GM12873 (cell line): Measurements from ENCODE around the gene SPTLC2.

Source experiments
- TF ChIP-seq, protein P1 (sequence below): IDR thresholded peaks from 2 replicates; pipeline ENCODE4 v1.5.1; 2012; ENCODE audit warnings: low read depth, mild to moderate bottlenecking, moderate library complexity, low read length, control low read depth; ENCODE audit not compliant: insufficient read depth; ENCODE audit errors: missing control alignments

SPTLC2 gene

DNA sequence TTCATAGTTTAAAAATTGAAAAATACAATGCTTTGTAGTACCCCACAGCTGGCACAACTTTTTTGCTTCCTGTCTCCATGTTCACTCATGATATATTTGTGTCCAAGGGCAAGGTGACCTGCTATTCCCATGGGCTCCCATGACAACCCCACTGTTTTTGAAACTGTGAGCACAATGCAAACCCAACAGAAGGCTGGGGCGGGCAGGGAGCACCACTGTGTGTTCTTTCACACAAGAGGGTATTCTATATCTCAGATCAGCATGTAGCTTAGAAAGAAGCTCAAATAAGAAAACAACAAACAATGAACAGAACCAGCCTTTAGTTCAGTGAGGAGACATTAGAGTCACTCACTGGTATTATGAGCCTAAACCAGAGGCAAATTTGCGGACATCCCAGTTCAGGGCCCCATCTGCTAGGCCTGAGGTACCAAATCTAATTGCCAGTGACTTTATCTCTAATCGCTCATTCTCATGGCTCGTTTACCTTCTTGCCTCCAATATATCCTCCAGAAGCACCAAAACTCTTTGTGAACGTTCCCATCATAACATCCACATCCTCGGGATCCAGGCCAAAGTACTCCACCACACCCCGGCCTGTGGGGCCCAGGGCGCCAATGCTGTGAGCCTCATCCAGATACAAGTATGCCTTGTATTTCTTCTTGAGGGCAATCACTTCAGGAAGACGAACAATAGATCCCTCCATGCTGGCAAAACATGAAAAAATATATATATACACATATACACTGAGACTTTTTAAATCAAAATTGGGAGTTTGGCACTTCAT is 61.4 kb downstream of the SPTLC2 start:
- TF ChIP-seq, protein P1, sequence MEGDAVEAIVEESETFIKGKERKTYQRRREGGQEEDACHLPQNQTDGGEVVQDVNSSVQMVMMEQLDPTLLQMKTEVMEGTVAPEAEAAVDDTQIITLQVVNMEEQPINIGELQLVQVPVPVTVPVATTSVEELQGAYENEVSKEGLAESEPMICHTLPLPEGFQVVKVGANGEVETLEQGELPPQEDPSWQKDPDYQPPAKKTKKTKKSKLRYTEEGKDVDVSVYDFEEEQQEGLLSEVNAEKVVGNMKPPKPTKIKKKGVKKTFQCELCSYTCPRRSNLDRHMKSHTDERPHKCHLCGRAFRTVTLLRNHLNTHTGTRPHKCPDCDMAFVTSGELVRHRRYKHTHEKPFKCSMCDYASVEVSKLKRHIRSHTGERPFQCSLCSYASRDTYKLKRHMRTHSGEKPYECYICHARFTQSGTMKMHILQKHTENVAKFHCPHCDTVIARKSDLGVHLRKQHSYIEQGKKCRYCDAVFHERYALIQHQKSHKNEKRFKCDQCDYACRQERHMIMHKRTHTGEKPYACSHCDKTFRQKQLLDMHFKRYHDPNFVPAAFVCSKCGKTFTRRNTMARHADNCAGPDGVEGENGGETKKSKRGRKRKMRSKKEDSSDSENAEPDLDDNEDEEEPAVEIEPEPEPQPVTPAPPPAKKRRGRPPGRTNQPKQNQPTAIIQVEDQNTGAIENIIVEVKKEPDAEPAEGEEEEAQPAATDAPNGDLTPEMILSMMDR, result no peak

DNA sequence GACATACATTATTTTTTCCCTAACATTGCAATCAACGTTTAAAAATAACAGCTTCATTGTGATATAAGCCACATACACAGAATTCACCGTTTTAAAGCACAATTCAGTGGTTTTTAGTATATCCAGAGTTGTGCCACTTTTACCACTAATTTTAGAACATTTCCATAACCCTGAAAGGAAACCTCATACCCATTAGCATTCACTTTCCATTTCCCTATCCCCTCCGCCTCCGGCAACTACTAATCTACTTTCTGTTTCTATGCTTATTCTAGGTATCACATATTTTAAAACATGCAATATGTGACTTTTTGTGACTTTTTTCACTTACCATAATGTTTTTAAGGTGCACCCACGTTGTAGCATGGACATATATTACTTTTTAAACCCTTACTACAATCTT is 62.2 kb downstream of the SPTLC2 start:
- TF ChIP-seq, protein P1, result no peak

DNA sequence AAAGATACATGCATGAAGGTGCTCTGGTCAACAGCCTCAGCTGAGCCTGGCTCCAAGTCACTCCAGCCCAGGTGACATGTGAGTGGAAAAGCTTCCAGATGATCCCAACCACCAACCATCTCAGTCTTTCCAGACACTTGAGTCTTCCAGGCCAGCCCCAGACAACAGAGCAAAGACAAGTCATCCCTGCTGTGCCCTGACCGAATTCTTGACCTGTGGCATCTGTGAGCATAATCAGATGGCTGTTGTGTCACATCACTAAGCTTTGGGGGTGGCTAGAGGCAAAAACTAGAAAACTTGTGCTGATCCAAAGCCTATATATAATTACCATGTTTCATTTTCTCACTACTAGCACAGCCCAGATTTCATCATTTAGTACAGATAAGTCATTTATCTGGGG is 67.0 kb downstream of the SPTLC2 start:
- TF ChIP-seq, protein P1, result no peak

DNA sequence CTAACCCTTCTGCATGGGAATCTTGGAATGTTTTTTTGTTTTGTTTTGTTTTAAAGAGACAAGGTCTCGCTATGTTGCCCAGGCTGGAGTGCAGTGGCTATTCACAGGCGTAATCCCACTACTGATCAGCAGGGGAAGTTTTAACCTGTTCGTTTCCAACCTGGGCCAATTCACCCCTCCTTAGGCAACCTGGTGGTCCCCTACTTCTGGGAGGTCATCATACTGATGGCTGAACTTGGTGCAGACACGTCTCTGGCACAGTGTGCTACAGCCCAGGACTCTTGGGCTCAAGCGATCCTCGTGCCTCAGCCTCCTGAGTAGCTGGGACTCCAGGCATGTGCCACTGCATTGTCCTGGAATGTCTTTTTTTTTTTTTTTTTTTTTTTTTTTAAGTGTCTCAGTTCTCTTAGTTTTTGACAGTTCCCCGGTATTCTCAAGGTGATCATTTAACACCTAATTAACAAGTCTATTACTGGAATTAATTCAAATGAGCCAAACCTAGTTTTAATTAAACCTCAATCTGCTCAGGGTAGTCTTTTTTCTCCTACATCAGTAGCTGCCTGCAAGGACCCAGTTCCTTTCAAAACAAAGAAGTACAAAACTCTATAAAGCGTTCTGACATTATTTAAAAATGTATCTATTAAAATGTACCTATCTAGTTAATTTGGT is 68.8 kb downstream of the SPTLC2 start:
- TF ChIP-seq, protein P1, result peak; percentile 36

DNA sequence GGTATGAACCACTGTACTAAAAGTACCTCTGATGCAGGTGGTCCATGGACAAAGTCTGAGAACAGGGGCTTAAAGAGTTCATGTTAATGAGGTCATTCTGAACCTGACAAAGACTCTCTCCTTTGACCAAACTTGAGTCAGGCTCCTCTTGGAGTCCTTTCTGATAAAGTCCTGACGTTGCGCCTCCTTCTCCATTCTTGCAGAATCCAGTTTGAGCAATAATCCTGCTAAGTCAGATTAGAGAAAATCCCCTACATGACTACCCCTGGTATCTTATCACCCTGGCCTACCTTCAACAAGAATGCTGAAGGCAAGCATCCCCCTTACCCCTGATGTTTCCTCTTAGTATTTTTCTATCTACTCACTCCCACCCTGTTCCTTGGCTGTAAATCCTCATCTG is 71.9 kb downstream of the SPTLC2 start:
- TF ChIP-seq, protein P1, result no peak

DNA sequence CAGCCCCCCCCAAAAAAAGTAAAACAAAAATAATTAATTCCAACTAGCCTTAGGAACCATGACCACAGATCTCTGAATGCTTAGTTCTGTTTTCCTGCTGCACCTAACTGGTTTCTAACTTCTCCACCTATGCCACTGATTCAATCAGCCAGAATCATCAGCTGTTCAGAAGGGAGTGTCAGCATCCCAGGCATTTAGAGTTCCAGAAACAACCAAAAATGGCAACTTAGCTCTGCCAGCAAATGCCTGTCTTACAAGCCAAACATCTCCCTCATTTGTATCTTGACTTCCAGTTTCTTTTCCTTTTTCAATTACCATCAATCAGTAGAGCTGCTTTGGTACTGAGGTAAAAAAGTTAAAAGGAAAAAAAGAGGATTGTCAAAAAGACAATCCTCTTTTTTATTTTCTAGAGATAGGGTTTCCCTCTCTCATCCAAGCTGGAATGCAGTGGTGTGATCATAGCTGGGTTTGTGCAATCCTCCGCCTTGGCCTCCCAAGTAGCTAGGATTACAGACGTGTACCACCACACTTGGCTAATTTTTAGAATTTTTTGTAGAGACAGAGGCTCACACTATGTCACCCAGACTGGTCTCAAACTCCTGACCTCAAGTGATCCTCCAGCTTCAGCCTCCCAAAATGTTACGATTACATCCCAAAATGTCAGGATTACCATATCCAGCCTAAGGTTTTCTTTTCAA is 72.7 kb downstream of the SPTLC2 start:
- TF ChIP-seq, protein P1, result no peak

DNA sequence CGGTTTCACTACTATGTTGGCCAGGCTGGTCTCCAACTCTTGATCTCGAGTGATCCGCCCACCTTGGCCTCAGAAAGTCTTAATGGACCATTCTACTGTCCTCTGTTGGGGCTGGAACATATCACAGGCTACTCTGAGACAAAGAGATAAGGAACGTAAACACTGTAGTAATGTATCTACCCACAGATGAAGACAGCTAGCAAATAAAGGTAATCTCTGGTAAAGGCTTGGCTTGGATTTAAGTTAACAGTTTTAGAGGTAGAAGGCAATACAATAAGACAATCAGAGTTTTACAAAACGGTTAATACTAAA is 73.2 kb downstream of the SPTLC2 start:
- TF ChIP-seq, protein P1, result no peak
